Measurements from ENCODE around the gene KCNJ5.

KCNJ5 gene

GRCh38 chr11:128872094-128872493, 19.1 kb upstream of the KCNJ5 start:
- no peak for DNase-seq

- no peak for DNase-seq
Measured at GRCh38 chr11:128872594-128872993, 18.6 kb upstream of the KCNJ5 start.

GRCh38 chr11:128874427-128874826, 16.7 kb upstream of the KCNJ5 start:
- no peak for DNase-seq

- DNase-seq = no peak
Measured at GRCh38 chr11:128876133-128876650, 15.0 kb upstream of the KCNJ5 start.

- DNase-seq = no peak
Measured at GRCh38 chr11:128877726-128878125, 13.4 kb upstream of the KCNJ5 start.

- no peak for DNase-seq
Measured at GRCh38 chr11:128878455-128878854, 12.7 kb upstream of the KCNJ5 start.

- DNase-seq = no peak
Measured at GRCh38 chr11:128879817-128880216, 11.3 kb upstream of the KCNJ5 start.

GRCh38 chr11:128881221-128881620, 9.9 kb upstream of the KCNJ5 start:
- DNase-seq = no peak

- no peak for DNase-seq
Measured at GRCh38 chr11:128882451-128882850, 8.7 kb upstream of the KCNJ5 start.

- no peak for DNase-seq
Measured at GRCh38 chr11:128884054-128884453, 7.1 kb upstream of the KCNJ5 start.

- DNase-seq = no peak
Measured at GRCh38 chr11:128884703-128885338, 6.3 kb upstream of the KCNJ5 start.

- DNase-seq = no peak
Measured at GRCh38 chr11:128886406-128887124, 4.6 kb upstream of the KCNJ5 start.

- DNase-seq = no peak
Measured at GRCh38 chr11:128888034-128888985, 2.8 kb upstream of the KCNJ5 start.

- DNase-seq = no peak
Measured at GRCh38 chr11:128889657-128890213, 1.4 kb upstream of the KCNJ5 start.

GRCh38 chr11:128890216-128890542, 977 bp upstream of the KCNJ5 start:
- no peak for DNase-seq

GRCh38 chr11:128891913-128892398, 800 bp downstream of the KCNJ5 start:
- no peak for DNase-seq

- no peak for DNase-seq
Measured at GRCh38 chr11:128892866-128893565, 1.9 kb downstream of the KCNJ5 start.

- DNase-seq = no peak
Measured at GRCh38 chr11:128893578-128894285, 2.6 kb downstream of the KCNJ5 start.

- DNase-seq = no peak
Measured at GRCh38 chr11:128894286-128894681, 3.1 kb downstream of the KCNJ5 start.

GRCh38 chr11:128894685-128895084, 3.5 kb downstream of the KCNJ5 start:
- DNase-seq = no peak

- DNase-seq = no peak
Measured at GRCh38 chr11:128895526-128895925, 4.4 kb downstream of the KCNJ5 start.

- DNase-seq = no peak
Measured at GRCh38 chr11:128896356-128896755, 5.2 kb downstream of the KCNJ5 start.

All from SIG-M5 (cell line).